Activated T-cell treated with anti-CD3 and anti-CD28 coated beads for 24 hours (primary cell): ENCODE measurements around the gene FAM174C.
"Not testable (repeated sequence)": the region's sequence is repeated elsewhere in the genome, so short reads cannot be mapped to it uniquely, and the experiment has no call there.

Experiments
- DNase-seq: peaks from one replicate; pipeline ENCODE4 v3.0.0-alpha.2; 2020; ENCODE audit warnings: low read depth

Gene FAM174C

DNA sequence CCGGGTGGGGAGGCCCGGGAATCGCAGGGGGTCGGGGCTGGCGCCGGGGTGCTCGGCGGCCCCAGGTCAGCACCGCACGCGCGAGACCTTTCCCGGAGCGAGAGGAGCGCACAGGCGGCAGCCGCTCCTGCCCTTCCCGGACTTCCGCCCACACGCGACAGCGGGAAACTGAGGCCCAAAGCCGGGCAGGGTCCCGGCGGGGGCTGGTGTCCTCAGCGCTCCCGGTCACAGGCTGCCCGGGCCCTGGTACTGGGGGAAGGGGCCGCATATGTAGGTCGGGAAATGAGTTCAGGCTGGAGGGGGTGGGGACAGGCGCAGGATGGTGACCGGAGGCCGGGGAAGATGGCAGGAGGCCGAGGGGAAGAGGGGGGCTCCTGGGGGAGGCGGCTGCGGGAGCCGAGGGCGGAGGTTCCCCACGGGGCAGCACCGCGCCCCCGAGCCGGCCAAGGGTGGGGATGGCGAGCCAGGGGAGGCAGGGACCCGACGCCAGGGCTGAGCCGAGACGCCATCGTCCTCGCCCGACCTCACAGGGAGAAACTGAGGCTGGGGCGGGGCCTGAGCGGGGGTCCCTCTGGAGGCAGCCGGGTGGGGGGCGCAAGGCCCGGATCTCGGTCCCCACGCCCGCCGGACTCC is 38.2 kb upstream of the FAM174C start:
- DNase-seq, result no peak

DNA sequence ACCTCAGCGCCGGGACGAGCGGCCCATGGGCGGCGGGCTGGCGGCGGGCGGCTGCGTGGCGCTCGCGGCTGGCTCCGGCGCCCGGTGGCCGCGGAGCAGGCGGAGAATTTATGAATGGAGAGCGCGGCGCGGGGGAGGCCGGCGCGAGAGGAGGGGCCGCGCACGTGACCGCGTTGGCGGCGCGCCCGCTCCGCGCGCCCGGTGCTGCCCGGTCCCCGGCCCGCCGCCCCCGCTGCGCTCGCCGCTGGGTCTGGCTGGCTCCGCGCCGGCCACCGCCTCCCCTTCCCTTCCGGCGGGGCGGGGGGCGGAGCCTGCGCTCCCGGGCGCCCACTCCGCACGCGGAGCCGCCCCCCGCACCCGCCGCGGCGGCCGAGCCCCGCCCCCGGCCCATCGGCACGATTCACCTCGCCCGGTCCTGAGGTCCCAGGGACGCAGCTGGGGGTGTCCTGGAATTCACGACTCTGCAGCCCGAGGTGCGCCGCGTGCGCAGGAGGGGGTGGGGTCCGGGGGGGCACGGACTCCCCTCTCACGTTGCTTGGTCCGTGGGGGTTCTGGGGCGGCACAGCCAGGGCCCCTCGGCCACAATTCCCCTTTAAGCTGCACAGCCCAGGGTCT is 37.5 kb upstream of the FAM174C start, which contains the start of gene CBARP:
CBARP (minus strand) TSS at position 252 of the 615 bp plus-strand sequence. CDS start 1,905 bp downstream, outside the sequence.
- no peak for DNase-seq

DNA sequence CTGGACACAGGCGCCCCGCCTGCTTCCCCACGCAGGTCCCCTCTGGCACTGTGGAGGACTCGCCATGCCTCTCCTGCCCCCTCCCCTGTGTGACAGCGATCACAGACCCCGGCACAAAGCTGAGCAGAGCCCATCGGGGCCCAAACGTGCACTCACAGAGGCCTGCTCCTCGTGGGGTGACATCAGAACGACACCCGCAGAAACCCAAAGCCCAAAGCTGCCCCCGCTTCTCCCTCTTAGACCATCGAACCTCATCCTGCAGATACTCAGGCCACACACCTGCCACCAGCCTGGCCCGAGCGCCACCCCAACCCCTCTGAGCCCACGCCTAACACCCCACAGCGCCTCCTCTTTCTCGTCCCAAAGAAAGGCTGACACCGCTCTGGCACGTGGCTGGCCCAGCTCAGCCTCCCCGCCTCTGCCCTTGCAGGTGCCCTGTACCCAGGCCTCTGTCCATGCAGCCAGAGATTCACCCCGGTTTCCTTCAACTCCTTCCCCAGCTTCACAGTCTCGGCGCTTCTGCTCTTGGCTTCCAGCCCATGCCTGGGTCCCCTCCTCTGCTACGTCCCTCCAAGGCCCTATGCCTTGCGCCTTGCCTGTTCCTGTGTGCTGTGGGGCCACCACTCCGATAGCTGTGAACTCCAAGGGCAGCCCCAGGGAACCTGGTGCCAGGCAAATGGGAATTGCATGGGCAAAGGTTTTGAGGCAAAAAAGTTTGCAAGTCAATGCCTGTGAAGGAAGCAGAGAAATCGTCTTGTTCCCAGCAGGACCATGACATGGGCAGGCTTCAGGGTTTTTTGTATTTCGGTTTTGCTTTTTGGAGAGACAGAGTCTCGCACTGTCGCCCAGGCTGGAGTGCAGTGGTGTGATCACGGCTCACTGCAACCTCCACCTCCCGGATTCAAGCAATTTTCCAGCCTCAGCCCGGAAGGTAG is 36.7 kb upstream of the FAM174C start:
- DNase-seq, result no peak

DNA sequence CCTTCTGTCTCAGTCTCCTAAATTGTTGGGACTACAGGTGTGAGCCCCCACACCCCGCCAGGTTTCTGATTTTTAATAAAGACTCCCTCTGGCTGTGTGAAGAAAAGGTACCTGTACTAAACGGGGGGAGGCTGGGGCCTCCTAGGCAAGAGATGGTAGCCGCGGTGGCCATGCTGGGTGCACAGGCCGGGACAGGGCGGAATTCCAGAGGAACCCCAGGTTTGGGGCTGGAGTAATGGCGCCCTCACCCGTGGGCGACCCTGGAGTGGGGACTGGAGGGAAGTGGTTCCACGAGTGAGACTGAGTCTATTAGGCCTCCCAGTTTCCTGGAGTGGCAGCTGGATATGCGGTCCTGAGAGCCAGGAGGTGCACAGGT is 35.9 kb upstream of the FAM174C start:
- no peak for DNase-seq

DNA sequence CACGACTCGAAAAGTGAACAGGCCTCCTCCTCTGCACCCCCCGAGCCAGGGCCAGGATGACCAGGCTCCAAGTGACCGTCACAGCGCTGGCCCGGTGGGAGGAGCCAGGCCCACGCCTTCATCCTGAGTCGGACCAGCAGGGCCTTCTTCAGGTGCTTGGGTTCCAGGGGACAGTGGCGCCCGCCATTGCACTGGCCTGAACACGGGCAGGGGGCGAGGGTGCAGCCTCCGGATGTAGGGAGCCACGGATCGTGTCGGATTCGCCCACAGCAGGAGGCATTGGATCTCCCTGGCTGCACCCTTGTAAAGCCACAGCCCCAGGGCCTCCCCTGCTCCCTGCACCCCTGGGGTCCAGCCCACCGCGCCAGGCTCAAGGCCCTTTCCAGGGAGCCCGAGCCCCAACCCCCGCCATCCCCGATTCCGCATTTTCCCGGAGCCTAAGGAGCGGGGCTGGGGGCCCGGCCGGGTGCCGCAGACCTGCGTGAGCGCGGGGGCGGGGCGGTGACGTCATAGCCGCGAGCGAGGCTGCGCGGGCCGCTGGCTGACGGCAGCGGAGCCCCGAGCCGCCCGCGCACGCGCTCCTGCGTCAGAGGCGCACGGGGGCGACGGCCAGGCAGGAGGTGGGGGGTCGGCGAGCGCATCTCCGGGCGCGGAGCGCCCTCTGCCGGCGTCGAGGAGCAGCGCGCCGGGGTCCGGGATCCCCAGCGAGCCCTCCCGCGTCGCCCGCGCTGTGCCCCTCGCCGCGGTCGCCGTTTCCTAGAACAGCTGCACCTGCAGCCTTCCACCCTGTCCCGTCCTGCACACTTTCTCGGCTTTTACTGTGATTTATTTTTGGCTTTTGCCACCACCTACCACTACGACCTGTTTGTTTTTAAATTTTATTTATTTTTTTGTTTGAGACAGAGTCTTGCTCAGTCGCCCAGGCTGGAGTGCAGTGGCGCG is 35.3 kb upstream of the FAM174C start:
- peak; percentile 91 for DNase-seq

DNA sequence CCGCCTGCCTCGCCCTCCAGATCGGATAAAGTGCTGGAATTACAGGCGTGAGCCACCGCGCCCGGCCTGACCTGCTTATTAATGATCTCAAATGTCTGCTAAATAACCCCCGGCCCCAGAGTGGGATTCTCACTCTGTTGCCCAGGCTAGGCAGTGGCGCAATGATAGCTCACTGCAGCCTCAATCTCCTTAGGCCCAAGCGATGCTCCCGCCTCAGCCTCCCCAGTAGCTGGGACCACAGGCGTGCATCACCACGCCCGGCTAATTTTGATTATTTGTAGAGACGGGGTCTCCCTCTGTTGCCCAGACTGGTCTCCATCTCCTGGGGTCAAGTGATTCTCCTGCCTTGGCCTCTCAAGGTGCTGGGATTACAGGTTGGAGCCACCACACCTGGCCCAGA is 34.4 kb upstream of the FAM174C start:
- no peak for DNase-seq

DNA sequence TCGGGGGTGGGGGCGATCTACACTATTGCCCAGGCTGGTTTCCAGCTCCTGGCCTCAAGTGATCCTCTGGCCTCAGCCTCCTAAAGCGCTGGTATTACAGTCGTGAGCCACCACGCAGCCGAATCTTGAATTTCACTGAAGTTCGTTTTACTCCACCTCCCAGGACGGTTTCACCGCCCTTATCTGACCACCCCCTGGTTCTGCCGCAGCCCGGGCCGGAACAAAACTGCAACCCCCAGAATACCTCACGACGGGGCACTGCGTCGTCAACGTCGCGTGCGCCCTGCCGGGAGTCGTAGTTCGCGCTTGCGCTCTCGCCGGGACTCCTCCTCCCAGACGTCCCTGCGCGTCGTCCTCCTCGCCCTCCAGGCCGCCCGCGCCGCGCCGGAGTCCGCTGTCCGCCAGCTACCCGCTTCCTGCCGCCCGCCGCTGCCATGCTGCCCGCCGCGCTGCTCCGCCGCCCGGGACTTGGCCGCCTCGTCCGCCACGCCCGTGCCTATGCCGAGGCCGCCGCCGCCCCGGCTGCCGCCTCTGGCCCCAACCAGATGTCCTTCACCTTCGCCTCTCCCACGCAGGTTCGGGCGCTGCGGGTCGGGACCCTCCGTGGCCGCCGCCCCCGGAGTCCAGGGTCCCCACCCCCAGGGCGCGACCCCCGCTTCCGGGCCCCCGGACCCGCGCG is 33.8 kb upstream of the FAM174C start, which contains the start of gene ATP5F1D:
ATP5F1D (plus strand) TSS at position 335 of the 679 bp plus-strand sequence; CDS start at position 435, 100 bp downstream.
- peak; percentile 89 for DNase-seq

DNA sequence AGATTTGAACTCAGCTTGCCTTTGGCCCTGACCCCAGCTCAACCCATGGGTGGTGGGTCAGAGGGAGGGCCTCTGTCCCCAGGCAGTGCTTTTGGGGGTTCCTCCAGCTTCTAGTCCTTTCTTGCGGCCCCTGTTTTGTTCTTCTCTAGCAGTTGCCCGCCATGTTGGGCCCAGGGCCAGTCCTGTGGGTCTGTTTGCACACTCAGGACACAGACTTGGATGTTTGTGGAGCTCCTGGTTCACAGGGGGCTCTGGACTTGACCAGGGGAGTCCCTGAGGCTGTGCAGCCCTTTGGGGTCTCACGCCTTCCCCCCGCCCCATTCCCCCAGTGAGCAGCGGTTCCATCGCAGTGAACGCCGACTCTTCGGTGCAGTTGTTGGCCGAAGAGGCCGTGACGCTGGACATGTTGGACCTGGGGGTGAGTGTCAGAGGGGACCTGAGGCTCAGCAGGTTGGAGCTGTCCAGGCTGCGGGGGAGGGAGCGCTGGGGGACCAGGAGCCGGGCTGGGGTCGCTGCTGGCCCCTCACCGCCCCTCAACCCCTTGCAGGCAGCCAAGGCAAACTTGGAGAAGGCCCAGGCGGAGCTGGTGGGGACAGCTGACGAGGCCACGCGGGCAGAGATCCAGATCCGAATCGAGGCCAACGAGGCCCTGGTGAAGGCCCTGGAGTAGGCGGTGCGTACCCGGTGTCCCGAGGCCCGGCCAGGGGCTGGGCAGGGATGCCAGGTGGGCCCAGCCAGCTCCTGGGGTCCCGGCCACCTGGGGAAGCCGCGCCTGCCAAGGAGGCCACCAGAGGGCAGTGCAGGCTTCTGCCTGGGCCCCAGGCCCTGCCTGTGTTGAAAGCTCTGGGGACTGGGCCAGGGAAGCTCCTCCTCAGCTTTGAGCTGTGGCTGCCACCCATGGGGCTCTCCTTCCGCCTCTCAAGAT is 31.3 kb upstream of the FAM174C start:
- no peak for DNase-seq

DNA sequence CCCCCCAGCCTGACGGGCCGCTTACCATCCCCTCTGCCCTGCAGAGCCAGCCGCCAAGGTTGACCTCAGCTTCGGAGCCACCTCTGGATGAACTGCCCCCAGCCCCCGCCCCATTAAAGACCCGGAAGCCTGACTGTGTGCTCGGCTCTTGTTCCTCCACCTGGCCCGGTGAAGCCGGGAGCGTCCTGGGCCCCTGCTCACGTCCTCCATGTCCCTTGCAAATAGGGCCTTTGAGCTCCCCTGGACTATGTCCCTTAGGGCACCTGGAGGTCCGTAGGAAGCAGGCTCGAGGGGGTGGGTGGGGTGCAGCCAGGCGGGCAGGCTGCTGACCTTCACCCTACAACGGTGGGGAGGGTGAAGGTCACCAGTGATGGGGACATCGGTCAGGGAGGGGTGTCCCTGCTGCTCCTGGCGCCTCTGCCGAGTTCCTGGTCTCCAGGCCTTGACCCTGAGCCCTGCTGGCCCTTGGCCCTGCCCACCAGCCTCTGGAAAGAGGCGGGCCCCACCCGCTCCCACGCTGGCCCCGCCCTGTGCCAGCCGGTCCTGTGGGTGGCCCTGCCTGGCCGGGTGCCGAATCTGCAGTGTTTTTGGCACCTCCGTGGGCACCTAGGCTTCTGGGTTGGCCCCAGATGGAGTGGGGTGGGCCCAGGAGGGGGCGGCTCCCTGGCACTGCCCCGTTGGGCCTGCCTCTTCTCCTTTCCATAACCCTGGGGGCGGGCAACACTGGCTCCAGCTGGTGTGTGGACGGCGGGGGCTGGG is 30.5 kb upstream of the FAM174C start:
- DNase-seq, result no peak

DNA sequence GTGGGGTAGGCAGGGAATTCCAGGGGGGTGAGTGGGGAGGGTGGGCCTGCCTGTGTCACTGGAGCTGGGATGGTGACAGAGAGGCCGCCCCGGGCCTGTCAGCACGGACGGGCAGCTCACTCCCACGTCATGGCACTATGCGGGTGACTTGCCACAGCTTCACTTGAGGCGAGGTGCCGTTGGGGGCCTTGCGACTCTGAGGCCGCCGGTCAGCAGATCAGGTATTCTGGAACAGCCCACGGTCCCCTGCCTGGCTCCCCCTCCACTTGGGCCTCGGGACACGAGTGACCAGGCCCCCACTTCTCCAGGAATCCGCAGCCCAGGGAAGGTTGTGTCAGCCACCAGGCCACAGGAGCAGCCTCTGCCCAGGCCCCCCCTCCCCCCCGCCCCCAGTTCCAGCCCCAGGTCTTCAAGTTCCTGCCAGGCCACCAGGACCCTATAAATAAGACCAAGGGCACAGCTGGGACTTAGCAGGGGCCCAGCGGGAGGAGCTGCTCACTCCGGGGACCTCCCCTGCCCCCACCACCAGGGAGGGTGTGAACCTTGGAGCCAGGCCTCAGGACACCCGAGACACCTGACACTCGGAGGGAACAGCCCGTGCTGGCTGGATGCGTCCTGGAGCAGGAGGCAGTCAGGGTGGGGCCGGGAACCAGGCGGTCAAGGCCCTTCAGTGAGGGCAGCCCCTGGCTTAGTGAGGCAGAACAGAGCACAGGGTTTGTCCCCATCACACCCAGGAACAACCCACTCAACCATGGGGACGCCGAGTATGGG is 29.7 kb upstream of the FAM174C start:
- no peak for DNase-seq

DNA sequence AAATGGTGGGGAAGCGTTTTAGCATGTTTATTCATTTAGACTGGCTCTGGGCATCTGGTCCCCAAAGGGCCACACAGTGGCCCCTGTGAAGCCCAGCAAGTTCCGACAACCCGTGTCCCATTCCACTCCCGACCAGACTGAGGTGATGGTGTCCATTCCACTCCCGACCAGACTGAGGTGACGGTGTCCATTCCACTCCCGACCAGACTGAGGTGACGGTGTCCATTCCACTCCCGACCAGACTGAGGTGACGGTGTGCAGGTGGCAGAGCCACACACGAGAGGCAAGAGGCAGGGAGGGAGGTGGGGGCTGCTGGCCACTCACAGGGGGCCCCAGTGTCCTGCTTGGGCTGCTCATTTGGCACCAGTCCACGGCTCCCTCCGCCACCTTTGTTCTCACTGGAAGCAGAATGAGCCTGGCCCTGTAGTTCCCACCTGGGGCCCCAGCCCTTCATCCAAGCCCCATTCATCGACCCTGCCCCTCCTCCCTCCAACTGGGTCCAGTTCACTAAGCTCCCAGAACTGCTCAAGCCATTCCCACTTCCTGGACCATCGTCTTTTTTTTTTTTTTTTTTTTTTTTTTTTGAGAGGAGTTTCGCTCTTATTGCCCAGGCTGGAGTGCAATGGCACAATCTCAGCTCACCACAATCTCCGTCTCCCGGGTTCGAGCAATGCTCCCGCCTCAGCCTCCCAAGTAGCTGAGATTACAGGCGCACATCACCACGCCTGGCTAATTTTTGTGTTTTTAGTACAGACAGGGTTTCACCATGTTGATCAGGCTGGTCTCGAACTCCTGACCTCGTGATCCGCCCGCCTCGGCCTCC is 28.9 kb upstream of the FAM174C start:
- DNase-seq, result not testable (repeated sequence)

DNA sequence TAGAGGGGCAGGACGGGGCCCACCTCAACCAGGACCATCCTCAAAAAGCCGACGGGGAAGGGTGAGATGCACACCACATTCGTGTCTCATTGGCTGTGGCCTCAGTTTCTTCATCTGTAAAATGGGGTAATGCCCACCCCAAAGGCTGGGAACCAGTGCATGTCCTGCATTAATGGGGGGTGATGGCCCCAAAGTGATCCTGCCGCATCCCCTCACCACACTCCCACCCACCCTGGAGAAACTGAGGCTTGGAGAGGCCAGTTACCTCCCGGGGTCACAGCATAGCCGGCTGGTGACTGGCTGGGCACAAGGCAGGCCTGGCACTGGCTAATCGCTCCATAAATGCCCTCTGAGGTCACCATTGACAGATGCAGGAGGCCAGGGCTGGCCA is 27.6 kb upstream of the FAM174C start:
- DNase-seq, result no peak

DNA sequence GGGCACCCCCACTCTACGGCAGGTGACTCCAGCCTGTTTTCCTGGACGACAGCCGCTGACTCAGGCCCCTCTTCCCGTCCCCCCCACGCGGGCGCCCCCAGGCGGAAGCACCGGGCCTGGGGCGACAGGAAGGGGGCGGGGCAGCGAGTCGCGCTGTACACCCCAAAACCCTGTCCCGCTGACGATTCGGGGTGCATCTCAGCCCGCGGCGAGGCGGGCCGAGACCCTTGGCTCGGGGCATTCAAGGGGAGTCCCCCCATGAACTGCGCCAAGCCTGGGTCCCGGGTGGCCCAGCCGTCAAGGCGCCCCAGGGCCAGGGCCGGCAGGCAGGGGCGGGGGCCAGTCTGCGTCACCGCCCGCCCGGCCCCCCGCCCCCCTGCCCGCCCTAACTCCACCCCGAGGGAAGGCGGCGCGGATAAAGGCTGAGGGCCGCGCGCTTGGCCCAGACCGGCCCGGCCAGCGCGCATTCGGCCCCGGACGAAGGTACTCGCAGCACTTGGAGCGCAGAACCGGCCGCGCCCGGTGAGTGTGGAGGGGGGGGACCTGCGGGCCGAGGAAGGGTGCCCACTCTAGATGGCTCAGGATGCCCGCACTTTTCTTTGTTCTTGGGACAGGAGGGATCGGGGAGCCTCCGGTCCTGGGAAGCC is 27.1 kb upstream of the FAM174C start, which contains the start of gene MIDN:
MIDN (plus strand) TSS at position 445 of the 647 bp plus-strand sequence. CDS start 1,714 bp downstream, outside the sequence.
- DNase-seq, result no peak

DNA sequence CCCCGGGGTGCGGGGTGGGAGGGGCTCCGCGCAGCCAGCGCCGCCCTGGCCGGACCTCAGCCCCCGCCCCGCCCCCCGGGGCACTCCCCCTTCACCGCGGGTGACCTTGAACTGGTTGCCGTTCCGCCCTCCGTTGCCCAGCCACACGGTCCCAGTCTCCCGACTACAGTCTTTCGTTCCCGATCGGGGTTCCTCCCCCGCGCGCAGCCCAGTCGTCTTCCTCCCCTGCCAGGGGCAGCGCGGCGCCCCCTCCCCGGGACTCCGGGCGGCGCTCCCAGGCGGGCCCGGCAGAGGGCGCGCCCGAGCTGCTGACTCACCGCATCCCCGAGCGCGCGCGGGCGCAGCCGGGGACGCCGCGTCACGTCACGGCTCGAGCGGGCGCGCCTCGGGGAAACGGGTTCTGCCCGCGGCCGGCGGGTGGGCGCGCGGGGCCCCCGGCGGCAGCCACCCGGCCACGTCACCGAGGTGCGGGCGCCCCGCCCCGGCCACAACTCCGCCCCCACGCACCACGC is 26.5 kb upstream of the FAM174C start:
- DNase-seq, result peak; percentile 75

DNA sequence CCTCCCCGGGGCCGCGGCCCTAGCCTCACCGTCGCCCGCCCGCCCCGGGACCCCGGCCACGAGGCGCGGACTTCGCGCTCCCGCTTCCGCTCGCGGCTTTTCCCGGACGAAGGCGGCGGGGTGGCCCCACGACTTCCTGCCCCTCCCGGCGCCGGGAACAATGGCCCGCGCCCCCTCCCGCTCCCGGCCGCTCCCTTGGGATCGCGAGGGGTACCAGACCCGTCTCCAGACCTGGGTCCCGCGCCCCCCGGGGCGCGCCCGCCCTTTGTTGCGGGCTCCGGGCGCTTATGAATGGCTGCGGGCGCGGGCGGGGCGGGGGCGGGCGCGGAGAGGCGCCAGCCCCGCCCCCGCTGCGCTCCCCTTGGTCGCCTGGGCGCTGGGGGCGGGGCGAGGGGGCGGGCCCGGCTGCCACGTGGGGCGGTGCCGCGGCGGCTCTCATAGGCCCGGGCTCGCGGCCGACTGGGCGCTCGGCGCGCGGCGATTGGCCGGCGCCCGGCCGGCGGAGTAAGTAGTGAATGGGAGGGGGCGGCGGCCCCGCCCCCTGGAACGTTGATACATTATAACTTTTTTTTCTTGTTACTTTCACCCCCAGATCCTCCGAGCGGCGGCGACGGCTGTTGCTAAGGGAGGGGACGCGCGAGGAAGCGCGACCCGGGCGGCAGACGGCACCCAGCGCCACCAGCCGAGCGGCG is 25.9 kb upstream of the FAM174C start:
- peak; percentile 91 for DNase-seq

DNA sequence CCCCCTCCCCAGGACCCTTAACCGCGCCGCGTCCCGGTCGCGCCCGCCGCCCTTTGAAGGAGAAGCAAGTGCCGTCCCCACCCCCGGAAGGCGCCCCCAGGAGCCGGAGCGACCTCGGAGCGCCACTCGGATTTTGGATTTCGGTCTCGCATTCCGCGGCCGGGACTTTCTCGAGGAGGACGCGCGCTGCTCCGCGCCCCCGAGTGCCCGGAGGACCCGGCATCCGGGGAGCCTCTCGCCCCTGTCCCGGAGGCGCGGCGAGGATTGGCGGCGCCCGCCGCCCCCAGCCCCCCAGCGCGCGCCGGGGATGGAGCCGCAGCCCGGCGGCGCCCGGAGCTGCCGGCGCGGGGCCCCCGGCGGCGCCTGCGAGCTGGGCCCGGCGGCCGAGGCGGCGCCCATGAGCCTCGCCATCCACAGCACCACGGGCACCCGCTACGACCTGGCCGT is 25.3 kb upstream of the FAM174C start:
- DNase-seq, result no peak
